K562 (cell line): ENCODE measurements around the gene ZNF37A. TPM values are rescaled to one million over a fixed set of nuclear protein-coding genes. Genes with fewer than 3 reads are reported as not detected.

Experiments
- ATAC-seq: fragments of 200-7000 bp; cut with Tn5 transposase; 3 replicates; pipeline ENCODE4 v1.9.1; 2020; ENCODE audit warnings: moderate library complexity
- BruUV-seq: library from RNA; stranded (reverse); fragments of 400-500 nt; replicated peaks from 2 replicates; lab custom pipeline; 2021; lab: Mats Ljungman, UMichigan
- CTCF ChIA-PET: fragments of 300-600 bp; formaldehyde crosslinking; extraction: SDS; loops from one replicate; lab custom pipeline; 2021; ENCODE audit warnings: low intra/inter-chr PET ratio; lab: Yijun Ruan, JAX
- POLR2A ChIA-PET: fragments of 300-600, 350-650 bp; sonication (Branson Sonifier 250); formaldehyde crosslinking; extraction: SDS; loops from one replicate; lab custom pipeline; 2021; ENCODE audit warnings: antibody characterized with exemption, inconsistent platforms; lab: Yijun Ruan, JAX
- DNase-seq, 4 experiments: peaks; one replicate each; pipeline versions ENCODE4 v3.0.0 to v3.0.0-alpha.2; 2011 to 2018; ENCODE audit warnings: low spot score in 3 of 4, mixed read lengths in 3 of 4; ENCODE audit errors: extremely low read depth in 1 of 4
- FAIRE-seq: peaks from 2 replicates; lab custom pipeline; 2011; peaks lifted over from hg19 to GRCh38; lab: Jason Lieb, UNC
- H2AFZ ChIP-seq: 2 replicates; pipeline ENCODE4 v1.6.0; 2011; ENCODE audit warnings: low read depth, low read length, control low read depth, inconsistent platforms
- H3K27ac ChIP-seq: fragments of 200-600 bp; 3 replicates; pipeline ENCODE4 v1.8.0; 2011; ENCODE audit warnings: low read depth, mild to moderate bottlenecking, control low read depth, inconsistent platforms, low read length, moderate library complexity, mixed read lengths; ENCODE audit errors: extremely low read depth
- H3K27me3 ChIP-seq, 2 experiments: fragments of 300-600 bp in 1 of 2; 2 replicates in 1 of 2; 3 replicates in 1 of 2; pipeline versions ENCODE4 v1.6.0 to v1.8.0; 2011; ENCODE audit warnings: inconsistent platforms in 2 of 2, low read length in 2 of 2, mild to moderate bottlenecking in 1 of 2, mixed read lengths in 1 of 2, moderate library complexity in 1 of 2; ENCODE audit not compliant: control insufficient read depth in 2 of 2, insufficient read depth in 2 of 2
- H3K36me3 ChIP-seq: fragments of 300-600 bp; 3 replicates; pipeline ENCODE4 v1.8.0; 2011; ENCODE audit warnings: mild to moderate bottlenecking, low read length, inconsistent platforms; ENCODE audit not compliant: control insufficient read depth, insufficient read depth
- H3K4me1 ChIP-seq, 2 experiments: fragments of 200-600 bp in 1 of 2; replicated peaks in 1 of 2; 2 replicates in 1 of 2; 3 replicates in 1 of 2; pipeline versions ENCODE4 v1.5.1 to v1.8.0; 2011; ENCODE audit warnings: inconsistent platforms in 2 of 2, low read length in 2 of 2, mild to moderate bottlenecking in 1 of 2, mixed read lengths in 1 of 2, moderate library complexity in 1 of 2; ENCODE audit not compliant: control insufficient read depth in 2 of 2, insufficient read depth in 2 of 2
- H3K4me2 ChIP-seq: 2 replicates; pipeline ENCODE4 v1.6.1; 2011; ENCODE audit warnings: low read length, control low read depth, inconsistent platforms, mixed read lengths; ENCODE audit not compliant: insufficient read depth
- H3K4me3 ChIP-seq: fragments of 200-600 bp; sonication (generic), shearing (Covaris generic); 2 replicates; pipeline ENCODE4 v1.5.1; 2016; ENCODE audit warnings: control low read depth, inconsistent platforms
- H3K79me2 ChIP-seq: fragments of 200-600 bp; 3 replicates; pipeline ENCODE4 v1.8.0; 2011; ENCODE audit warnings: low read length, inconsistent platforms; ENCODE audit not compliant: control insufficient read depth, insufficient read depth
- H3K9ac ChIP-seq, 2 experiments: 2 replicates each; pipeline versions ENCODE4 v1.6.0 to v1.6.1; 2011; ENCODE audit warnings: low read depth in 2 of 2, low read length in 2 of 2, control low read depth in 1 of 2, inconsistent platforms in 1 of 2, mild to moderate bottlenecking in 1 of 2, mixed read lengths in 1 of 2; ENCODE audit not compliant: insufficient read depth in 1 of 2
- H3K9me1 ChIP-seq: one replicate; pipeline ENCODE4 v1.6.0; 2011; ENCODE audit warnings: inconsistent platforms, mild to moderate bottlenecking, low read length, moderate library complexity; ENCODE audit not compliant: control insufficient read depth, insufficient read depth
- H3K9me3 ChIP-seq: replicated peaks from 2 replicates; pipeline ENCODE4 v1.5.1; 2011; ENCODE audit warnings: low read depth, low read length, inconsistent platforms; ENCODE audit not compliant: control insufficient read depth, insufficient read depth
- H4K20me1 ChIP-seq: replicated peaks from 2 replicates; pipeline ENCODE4 v1.6.1; 2011; ENCODE audit warnings: low read length, inconsistent platforms, mixed read lengths; ENCODE audit not compliant: control insufficient read depth, insufficient read depth
- CBFB ChIP-seq: sonication (generic); formaldehyde crosslinking; IDR thresholded peaks from 2 replicates; pipeline ENCODE4 v1.4.0; 2020; ENCODE audit warnings: mild to moderate bottlenecking, missing genetic modification reagents
- CCAR2 ChIP-seq: fragments of 200-400 bp; formaldehyde crosslinking; IDR thresholded peaks from 2 replicates; pipeline ENCODE4 v1.6.1; 2017; ENCODE audit warnings: mild to moderate bottlenecking, low read depth, low read length
- ETS2 ChIP-seq: IDR thresholded peaks from 2 replicates; pipeline ENCODE4 v1.6.1; 2016; ENCODE audit warnings: borderline replicate concordance, missing genetic modification characterization, mild to moderate bottlenecking, moderate library complexity, missing compliant biosample characterization; ENCODE audit not compliant: poor library complexity, severe bottlenecking
- HDAC2 ChIP-seq: fragments of 450-650 bp; IDR thresholded peaks from 2 replicates; pipeline ENCODE4 v1.6.1; 2016; ENCODE audit warnings: mild to moderate bottlenecking
- LEF1 ChIP-seq: fragments of 450-650 bp; IDR thresholded peaks from 2 replicates; pipeline ENCODE4 v1.6.1; 2016; ENCODE audit warnings: mild to moderate bottlenecking
- RCOR1 ChIP-seq, 2 experiments: IDR thresholded peaks; 2 replicates each; pipeline ENCODE4 v1.6.1; 2012; ENCODE audit warnings: low read depth in 2 of 2, low read length in 2 of 2, borderline replicate concordance in 1 of 2, improper control_type of control experiment in 1 of 2
- RNF2 ChIP-seq: sonication (generic); IDR thresholded peaks from 2 replicates; pipeline ENCODE4 v1.6.1; 2016
- ZNF274 ChIP-seq: IDR thresholded peaks from 2 replicates; pipeline ENCODE4 v1.6.1; 2011; ENCODE audit warnings: low read depth, mild to moderate bottlenecking, low read length, moderate library complexity, borderline replicate concordance
- ZNF324 ChIP-seq: fragments of 250-450 bp; sonication (Bioruptor Pico); IDR thresholded peaks from 2 replicates; pipeline ENCODE4 v1.4.0; 2020; ENCODE audit warnings: mild to moderate bottlenecking
- WGBS: fragments of 100-300 bp; shearing (Covaris generic); methylation state at CpG from one replicate; pipeline ENCODE4 v1.1.6; 2016; ENCODE audit warnings: low coverage, mixed read lengths; ENCODE audit not compliant: insufficient coverage; ENCODE audit errors: missing lambda C conversion rate; 5-methylcytosine and 5-hydroxymethylcytosine counted together
- in situ Hi-C: fragments of 300-500 bp; cut with MboI; formaldehyde crosslinking; loops from 4 replicates; pipeline ENCODE4 v1.15.0; 2018; ENCODE audit warnings: inconsistent platforms, mixed read lengths
- intact Hi-C: fragments of 100-400 bp; cut with micrococcal nuclease; formaldehyde crosslinking; loops from 2 replicates; pipeline ENCODE4 v1.14.2; 2022
- polyA plus RNA-seq, 8 experiments: library from polyadenylated mRNA; depleted of rRNA in 4 of 8; stranded (reverse) in 5 of 8; unstranded in 3 of 8; fragments of >200 nt; fragmentation: Nextera tagmentation in 2 of 8; fragmentation: Illumina TruSeq in 1 of 8; extraction: Ambion mirVana in 2 of 8; extraction: Trizol in 1 of 8; gene quantifications; 2 replicates each; pipeline versions ENCODE4 v1.2.1 to v1.2.3, GENCODE V29; 2011 to 2014; ENCODE audit warnings: inconsistent platforms in 1 of 8, missing spikeins in 1 of 8
- total RNA-seq, 7 experiments: library from RNA; depleted of rRNA in 6 of 7; stranded (reverse); fragments of >200 nt in 6 of 7; fragmentation: Illumina TruSeq in 2 of 7; extraction: Trizol in 2 of 7; gene quantifications; 2 replicates each; pipeline versions ENCODE4 v1.2.1 to v1.2.3, GENCODE V29; 2011 to 2021; ENCODE audit warnings: low replicate concordance in 1 of 7
- TF ChIP-seq, protein P1 (sequence below): sonication (generic); formaldehyde crosslinking; IDR thresholded peaks from 2 replicates; pipeline ENCODE4 v1.8.1; 2022; ENCODE audit warnings: missing genetic modification reagents
- TF ChIP-seq, protein P2 (sequence below), 2 experiments: fragments of 450-650 bp; IDR thresholded peaks; 2 replicates each; pipeline ENCODE4 v1.6.1; 2018; ENCODE audit warnings: mild to moderate bottlenecking in 2 of 2, low read depth in 1 of 2; ENCODE audit not compliant: partially characterized antibody in 2 of 2
- TF ChIP-seq, protein P3 (sequence below): fragments of 250-450 bp; sonication (Bioruptor Pico); IDR thresholded peaks from 2 replicates; pipeline ENCODE4 v1.4.0; 2020; ENCODE audit warnings: mild to moderate bottlenecking, moderate library complexity
- TF ChIP-seq, protein P4 (sequence below): fragments of 450-650 bp; conservative IDR thresholded peaks from 2 replicates; pipeline ENCODE4 v1.6.1; 2016; ENCODE audit warnings: missing genetic modification characterization, low read depth, mild to moderate bottlenecking, missing compliant biosample characterization, moderate library complexity

Gene ZNF37A
- total and polyA plus RNA-seq, 9 of the 15 experiments (the other 6 are each of a cell fraction or from before 2014, with no cell fraction given): 4.1 to 21.6 (median 16.4) TPM

DNA sequence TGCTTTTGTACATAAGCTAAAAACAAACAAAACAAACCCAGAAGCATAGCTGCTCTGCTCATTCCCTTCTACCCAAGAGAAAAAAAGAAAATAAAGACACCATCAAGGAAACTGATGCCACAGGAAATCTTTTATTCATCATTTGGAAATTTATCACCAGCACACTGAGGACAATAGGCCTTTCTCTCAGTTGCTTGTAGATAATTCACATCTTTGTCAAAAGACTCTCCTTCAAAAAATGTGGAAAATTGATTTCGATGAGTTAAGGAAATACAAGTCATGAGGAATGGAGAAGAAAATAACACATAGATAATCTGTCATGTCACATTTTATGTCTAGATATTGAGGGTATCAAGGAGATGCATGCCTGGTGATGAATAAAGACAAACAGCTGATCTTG is 53.5 kb downstream of the ZNF37A start:
- Histone ChIP-seq H4K20me1 (no peaks in the 10 kb centered on the region), H3K4me1 (no peaks in the 10 kb centered on the region), H3K27ac (no peak overlapping the region), H2AFZ (no peak overlapping the region), H3K27me3 (no peaks in the 10 kb centered on the region), H3K4me2 (no peak overlapping the region), H3K9me1 (no peaks in the 10 kb centered on the region), H3K4me3 (no peak overlapping the region), H3K79me2 (no peaks in the 10 kb centered on the region), H3K36me3 (no peaks in the 10 kb centered on the region), H3K9me3 (no peaks in the 10 kb centered on the region), H3K9ac (no peak overlapping the region)
- 20% methylated on average over 1 of the region's 1 CpG for WGBS
- FAIRE-seq (no peak), DNase-seq (no peak), ATAC-seq (no peak)
- no TSS peak for BruUV-seq
- ChIA-PET CTCF (no interaction called here), POLR2A (no interaction called here)
- intact Hi-C loops (no loop called here), in situ Hi-C loops (no loop called here)
- TF ChIP-seq RCOR1 (IDR thresholded peaks at IDR 0.05; ENCODE audit: borderline replicate concordance in 1 of 2, low read depth in 2 of 2, low read length in 2 of 2) (no peak), HDAC2 (no peak), CCAR2 (no peak), CBFB (no peak), RNF2 (no peak), ZNF324 (CRISPR knock-in tag) (no peak), LEF1 (no peak), ZNF274 (no peak), ETS2 (tag) (no peak)
- TF ChIP-seq, protein P1, sequence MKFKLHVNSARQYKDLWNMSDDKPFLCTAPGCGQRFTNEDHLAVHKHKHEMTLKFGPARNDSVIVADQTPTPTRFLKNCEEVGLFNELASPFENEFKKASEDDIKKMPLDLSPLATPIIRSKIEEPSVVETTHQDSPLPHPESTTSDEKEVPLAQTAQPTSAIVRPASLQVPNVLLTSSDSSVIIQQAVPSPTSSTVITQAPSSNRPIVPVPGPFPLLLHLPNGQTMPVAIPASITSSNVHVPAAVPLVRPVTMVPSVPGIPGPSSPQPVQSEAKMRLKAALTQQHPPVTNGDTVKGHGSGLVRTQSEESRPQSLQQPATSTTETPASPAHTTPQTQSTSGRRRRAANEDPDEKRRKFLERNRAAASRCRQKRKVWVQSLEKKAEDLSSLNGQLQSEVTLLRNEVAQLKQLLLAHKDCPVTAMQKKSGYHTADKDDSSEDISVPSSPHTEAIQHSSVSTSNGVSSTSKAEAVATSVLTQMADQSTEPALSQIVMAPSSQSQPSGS (CRISPR knock-in tag): no peak
- TF ChIP-seq, protein P2, sequence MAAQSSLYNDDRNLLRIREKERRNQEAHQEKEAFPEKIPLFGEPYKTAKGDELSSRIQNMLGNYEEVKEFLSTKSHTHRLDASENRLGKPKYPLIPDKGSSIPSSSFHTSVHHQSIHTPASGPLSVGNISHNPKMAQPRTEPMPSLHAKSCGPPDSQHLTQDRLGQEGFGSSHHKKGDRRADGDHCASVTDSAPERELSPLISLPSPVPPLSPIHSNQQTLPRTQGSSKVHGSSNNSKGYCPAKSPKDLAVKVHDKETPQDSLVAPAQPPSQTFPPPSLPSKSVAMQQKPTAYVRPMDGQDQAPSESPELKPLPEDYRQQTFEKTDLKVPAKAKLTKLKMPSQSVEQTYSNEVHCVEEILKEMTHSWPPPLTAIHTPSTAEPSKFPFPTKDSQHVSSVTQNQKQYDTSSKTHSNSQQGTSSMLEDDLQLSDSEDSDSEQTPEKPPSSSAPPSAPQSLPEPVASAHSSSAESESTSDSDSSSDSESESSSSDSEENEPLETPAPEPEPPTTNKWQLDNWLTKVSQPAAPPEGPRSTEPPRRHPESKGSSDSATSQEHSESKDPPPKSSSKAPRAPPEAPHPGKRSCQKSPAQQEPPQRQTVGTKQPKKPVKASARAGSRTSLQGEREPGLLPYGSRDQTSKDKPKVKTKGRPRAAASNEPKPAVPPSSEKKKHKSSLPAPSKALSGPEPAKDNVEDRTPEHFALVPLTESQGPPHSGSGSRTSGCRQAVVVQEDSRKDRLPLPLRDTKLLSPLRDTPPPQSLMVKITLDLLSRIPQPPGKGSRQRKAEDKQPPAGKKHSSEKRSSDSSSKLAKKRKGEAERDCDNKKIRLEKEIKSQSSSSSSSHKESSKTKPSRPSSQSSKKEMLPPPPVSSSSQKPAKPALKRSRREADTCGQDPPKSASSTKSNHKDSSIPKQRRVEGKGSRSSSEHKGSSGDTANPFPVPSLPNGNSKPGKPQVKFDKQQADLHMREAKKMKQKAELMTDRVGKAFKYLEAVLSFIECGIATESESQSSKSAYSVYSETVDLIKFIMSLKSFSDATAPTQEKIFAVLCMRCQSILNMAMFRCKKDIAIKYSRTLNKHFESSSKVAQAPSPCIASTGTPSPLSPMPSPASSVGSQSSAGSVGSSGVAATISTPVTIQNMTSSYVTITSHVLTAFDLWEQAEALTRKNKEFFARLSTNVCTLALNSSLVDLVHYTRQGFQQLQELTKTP (IDR thresholded peaks at IDR 0.05; ENCODE audit: low read depth in 1 of 2, partially characterized antibody in 2 of 2): no peak
- TF ChIP-seq, protein P3, sequence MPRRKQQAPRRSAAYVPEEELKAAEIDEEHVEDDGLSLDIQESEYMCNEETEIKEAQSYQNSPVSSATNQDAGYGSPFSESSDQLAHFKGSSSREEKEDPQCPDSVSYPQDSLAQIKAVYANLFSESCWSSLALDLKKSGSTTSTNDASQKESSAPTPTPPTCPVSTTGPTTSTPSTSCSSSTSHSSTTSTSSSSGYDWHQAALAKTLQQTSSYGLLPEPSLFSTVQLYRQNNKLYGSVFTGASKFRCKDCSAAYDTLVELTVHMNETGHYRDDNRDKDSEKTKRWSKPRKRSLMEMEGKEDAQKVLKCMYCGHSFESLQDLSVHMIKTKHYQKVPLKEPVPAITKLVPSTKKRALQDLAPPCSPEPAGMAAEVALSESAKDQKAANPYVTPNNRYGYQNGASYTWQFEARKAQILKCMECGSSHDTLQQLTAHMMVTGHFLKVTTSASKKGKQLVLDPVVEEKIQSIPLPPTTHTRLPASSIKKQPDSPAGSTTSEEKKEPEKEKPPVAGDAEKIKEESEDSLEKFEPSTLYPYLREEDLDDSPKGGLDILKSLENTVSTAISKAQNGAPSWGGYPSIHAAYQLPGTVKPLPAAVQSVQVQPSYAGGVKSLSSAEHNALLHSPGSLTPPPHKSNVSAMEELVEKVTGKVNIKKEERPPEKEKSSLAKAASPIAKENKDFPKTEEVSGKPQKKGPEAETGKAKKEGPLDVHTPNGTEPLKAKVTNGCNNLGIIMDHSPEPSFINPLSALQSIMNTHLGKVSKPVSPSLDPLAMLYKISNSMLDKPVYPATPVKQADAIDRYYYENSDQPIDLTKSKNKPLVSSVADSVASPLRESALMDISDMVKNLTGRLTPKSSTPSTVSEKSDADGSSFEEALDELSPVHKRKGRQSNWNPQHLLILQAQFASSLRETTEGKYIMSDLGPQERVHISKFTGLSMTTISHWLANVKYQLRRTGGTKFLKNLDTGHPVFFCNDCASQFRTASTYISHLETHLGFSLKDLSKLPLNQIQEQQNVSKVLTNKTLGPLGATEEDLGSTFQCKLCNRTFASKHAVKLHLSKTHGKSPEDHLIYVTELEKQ (CRISPR knock-in tag): no peak
- TF ChIP-seq, protein P4, sequence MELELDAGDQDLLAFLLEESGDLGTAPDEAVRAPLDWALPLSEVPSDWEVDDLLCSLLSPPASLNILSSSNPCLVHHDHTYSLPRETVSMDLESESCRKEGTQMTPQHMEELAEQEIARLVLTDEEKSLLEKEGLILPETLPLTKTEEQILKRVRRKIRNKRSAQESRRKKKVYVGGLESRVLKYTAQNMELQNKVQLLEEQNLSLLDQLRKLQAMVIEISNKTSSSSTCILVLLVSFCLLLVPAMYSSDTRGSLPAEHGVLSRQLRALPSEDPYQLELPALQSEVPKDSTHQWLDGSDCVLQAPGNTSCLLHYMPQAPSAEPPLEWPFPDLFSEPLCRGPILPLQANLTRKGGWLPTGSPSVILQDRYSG (tag): no peak
